T-helper 2 cell (primary cell): ENCODE results near the gene DIO2.

Experiments used
- DNase-seq, 5 experiments: peaks; one replicate each; pipeline versions ENCODE4 v3.0.0 to v3.0.0-alpha.2; 2012 to 2022

The DIO2 gene

DNA sequence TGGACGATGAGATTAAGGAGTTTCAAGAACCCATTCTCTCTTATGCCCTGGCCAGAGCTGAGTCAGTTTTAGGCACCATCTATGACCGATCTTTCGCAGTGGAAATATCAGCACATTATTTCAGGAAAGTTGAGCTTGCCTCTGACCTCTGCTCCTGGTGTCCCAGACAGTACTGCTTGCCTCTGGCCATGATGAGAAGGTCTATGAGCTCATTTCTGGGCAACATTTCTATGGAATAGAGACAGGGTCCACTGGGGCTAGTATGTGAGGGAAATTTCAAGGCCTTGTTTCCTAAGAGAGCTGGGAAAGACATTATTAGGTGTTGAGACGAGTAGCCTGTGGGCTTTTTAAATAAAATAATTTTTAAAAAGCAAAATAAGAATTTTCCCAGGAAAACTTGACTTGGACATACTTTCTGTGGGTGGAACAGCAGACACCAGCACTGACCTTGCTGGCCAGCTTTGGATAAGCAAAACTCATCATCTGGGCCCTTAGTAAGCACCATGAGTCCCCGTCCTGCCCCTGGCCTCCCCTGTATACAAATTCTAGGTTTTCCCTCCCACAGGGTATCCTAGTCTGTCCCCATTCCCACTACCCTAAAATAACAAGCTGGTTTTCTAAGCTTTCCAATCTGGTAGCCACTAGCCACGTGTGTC is 43.4 kb downstream of the DIO2 start:
- no peak for DNase-seq

- no peak for DNase-seq
Measured at GRCh38 chr14:80164991-80165721, 46.1 kb downstream of the DIO2 start.

DNA sequence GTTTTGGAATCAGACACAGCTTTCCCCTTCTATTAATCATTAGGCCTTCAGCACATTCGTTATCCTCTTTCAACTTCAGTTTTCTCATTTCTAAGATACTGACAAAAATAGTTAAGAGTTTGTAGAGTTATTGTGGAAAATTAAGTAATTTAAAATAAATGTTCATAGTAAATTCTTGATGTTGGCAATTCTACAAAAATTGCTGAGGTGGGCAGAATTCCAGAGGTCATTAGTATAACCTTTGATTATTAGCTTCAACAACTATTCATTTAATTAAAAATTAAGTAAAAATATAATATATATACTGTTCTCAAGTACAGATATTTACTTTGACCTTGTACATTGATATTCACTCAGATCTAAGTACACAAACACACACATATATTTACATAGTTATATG is 58.5 kb downstream of the DIO2 start:
- DNase-seq = no peak

DNA sequence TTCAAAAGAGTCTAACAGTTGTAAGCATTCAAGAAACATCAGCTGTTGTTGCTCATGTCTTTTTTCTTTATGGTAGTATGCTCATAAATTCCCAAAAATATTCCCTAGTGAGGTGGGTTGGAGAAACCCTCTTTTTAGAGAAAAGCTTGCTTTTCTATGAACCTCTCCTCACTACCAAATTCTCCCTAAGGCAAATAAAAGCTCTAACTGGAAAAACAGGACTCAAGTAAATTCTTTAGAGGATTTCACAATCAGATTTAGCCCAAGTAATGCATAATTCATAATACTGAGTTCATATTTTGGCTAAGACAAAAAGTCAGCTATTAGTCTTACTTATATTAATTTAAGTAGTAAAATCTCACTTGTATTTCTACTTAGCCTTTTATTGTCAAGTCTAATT is 59.1 kb downstream of the DIO2 start:
- no peak for DNase-seq

- no peak for DNase-seq
Measured at GRCh38 chr14:80150301-80150700, 61.0 kb downstream of the DIO2 start.
